ENCODE data around the gene FXYD1. TPM values are rescaled to one million over a fixed set of nuclear protein-coding genes. Genes with fewer than 3 reads are reported as not detected.

FXYD1 gene
- total and polyA plus RNA-seq, 2 donors (not counting 3 experiments of a cell fraction or from before 2014, with no cell fraction given) = not detected

DNA sequence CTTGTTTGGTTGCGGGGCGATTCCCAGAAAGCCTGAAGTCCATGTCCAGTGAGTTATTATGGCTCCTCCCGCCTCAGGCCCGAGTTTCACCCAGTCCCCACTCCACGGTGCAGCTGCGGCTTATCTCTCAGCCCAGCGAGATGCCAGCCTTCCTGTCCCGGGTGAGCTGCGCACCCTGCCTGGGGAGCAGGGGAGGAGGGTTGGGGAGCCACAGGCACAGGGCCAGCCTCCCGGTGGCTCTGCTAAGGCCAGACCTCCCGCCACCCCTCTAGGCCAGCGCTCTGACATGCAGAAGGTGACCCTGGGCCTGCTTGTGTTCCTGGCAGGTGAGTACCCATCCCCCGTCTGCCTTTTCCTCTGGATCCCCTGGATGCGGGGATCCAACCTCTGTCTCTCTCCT, 19.5 kb upstream of the FXYD1 start:
- H3K4me2 ChIP-seq (ENCODE audit: insufficient read depth, low read length) = no peak overlapping the region
- H3K79me2 ChIP-seq (ENCODE audit: control insufficient read depth, insufficient read depth, low read length) = no peaks in the 10 kb centered on the region
- no peak overlapping the region for H3K4me3 ChIP-seq (replicated peaks in 1 of 3; ENCODE audit: insufficient read depth in 1 of 3, low read depth in 1 of 3, low read length in 3 of 3)
- H3K27ac ChIP-seq (ENCODE audit: insufficient read depth, low read depth, low read length) = no peak overlapping the region
- dilution Hi-C loops (cut with MboI; ENCODE audit: extremely low pct_ligation_motif_present, low sequenced_read_pairs) (no loop called here), intact Hi-C loops (cut with micrococcal nuclease) (no loop called here)
- no peaks in the 10 kb centered on the region for H3K9me3 ChIP-seq (replicated peaks; ENCODE audit: control insufficient read depth, insufficient read depth, low read length)
- H3K36me3 ChIP-seq (ENCODE audit: control insufficient read depth in 2 of 2, extremely low read depth in 1 of 2, insufficient read depth in 2 of 2, low read length in 2 of 2) = no peaks in the 10 kb centered on the region
- no peaks in the 10 kb centered on the region for H3K27me3 ChIP-seq (ENCODE audit: control insufficient read depth in 2 of 2, insufficient read depth in 2 of 2, low read length in 2 of 2)
- DNase-seq (ENCODE audit: low read depth, low spot score) = no peak
- H3K9me1 ChIP-seq (replicated peaks; ENCODE audit: control insufficient read depth, extremely low read depth, insufficient read depth, low read length) = no peaks in the 10 kb centered on the region
- BruUV-seq (replicated peaks) = no TSS peak
- no peak overlapping the region for H2AFZ ChIP-seq (ENCODE audit: low read depth, low read length)
- no peak for FAIRE-seq
- POLR2A ChIA-PET = no interaction called here
- CTCF ChIA-PET = interaction anchor here (2.3 kb wide), 1 partner anchor 16 kb away, joined by 12 read pairs; the partner anchor contains the start of gene LGI4
- no peak overlapping the region for H3K9ac ChIP-seq (replicated peaks; ENCODE audit: extremely low read depth, insufficient read depth, low read length)
- H3K4me1 ChIP-seq (ENCODE audit: control insufficient read depth, extremely low read depth, insufficient read depth, low read length) = peaks cover under 1% of the 10 kb centered on the region
- H4K20me1 ChIP-seq (replicated peaks; ENCODE audit: control insufficient read depth, extremely low read depth, insufficient read depth, low read length) = no peaks in the 10 kb centered on the region
- TF ChIP-seq POLR2A (IDR thresholded peaks at IDR 0.05; ENCODE audit: low read depth, low read length) (no peak), JUN (IDR thresholded peaks at IDR 0.05; ENCODE audit: borderline replicate concordance, insufficient read depth, insufficient read length, low read depth) (no peak), EZH2 (IDR thresholded peaks at IDR 0.05; ENCODE audit: borderline replicate concordance, low read depth, low read length, severe bottlenecking) (no peak), POLR2AphosphoS5 (IDR thresholded peaks at IDR 0.05; ENCODE audit: insufficient read depth, low read depth, low read length) (no peak), MYC (IDR thresholded peaks at IDR 0.05; ENCODE audit: low read depth, low read length) (no peak), FOS (IDR thresholded peaks at IDR 0.05; ENCODE audit: borderline replicate concordance, insufficient read depth, low read length) (no peak), GATA2 (IDR thresholded peaks at IDR 0.05; ENCODE audit: insufficient read depth, insufficient read length, low read depth, low read length) (no peak), CTCF (IDR thresholded peaks at IDR 0.05; ENCODE audit: extremely low read depth in 1 of 2, insufficient read depth in 1 of 2, low read depth in 1 of 2, low read length in 2 of 2) (no peak)
- TF ChIP-seq, protein P1, sequence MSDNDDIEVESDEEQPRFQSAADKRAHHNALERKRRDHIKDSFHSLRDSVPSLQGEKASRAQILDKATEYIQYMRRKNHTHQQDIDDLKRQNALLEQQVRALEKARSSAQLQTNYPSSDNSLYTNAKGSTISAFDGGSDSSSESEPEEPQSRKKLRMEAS (IDR thresholded peaks at IDR 0.05; ENCODE audit: insufficient read depth, insufficient read length) = no peak
